Measurements from ENCODE around the gene ALLC. TPM values are rescaled to one million over a fixed set of nuclear protein-coding genes. Genes with fewer than 3 reads are reported as not detected.

Gene ALLC
- total RNA-seq, 1 donor from 2014 or later: not detected

GRCh38 chr2:3677436-3677835, 19.4 kb downstream of the ALLC start:
- TF ChIP-seq CTCF (conservative IDR thresholded peaks at IDR 0.05; ENCODE audit: low read depth, low read length): no peak
- no peak overlapping the region for H3K4me3 ChIP-seq (ENCODE audit: low read depth, low read length)
- no peak for DNase-seq (ENCODE audit: low read depth)

GRCh38 chr2:3678212-3678611, 20.2 kb downstream of the ALLC start:
- DNase-seq (ENCODE audit: low read depth): no peak
- H3K4me3 ChIP-seq (ENCODE audit: low read depth, low read length): no peak overlapping the region
- TF ChIP-seq CTCF (conservative IDR thresholded peaks at IDR 0.05; ENCODE audit: low read depth, low read length): no peak

GRCh38 chr2:3679180-3679579, 21.2 kb downstream of the ALLC start:
- no peak for TF ChIP-seq CTCF (conservative IDR thresholded peaks at IDR 0.05; ENCODE audit: low read depth, low read length)
- H3K4me3 ChIP-seq (ENCODE audit: low read depth, low read length): no peak overlapping the region
- no peak for DNase-seq (ENCODE audit: low read depth)

GRCh38 chr2:3679616-3680393, 21.8 kb downstream of the ALLC start:
- H3K4me3 ChIP-seq (ENCODE audit: low read depth, low read length): no peak overlapping the region
- TF ChIP-seq CTCF (conservative IDR thresholded peaks at IDR 0.05; ENCODE audit: low read depth, low read length): no peak
- no peak for DNase-seq (ENCODE audit: low read depth)

GRCh38 chr2:3680548-3681345, 22.7 kb downstream of the ALLC start:
- no peak overlapping the region for H3K4me3 ChIP-seq (ENCODE audit: low read depth, low read length)
- no peak for TF ChIP-seq CTCF (conservative IDR thresholded peaks at IDR 0.05; ENCODE audit: low read depth, low read length)
- no peak for DNase-seq (ENCODE audit: low read depth)

- H3K4me3 ChIP-seq (ENCODE audit: low read depth, low read length): no peak overlapping the region
- TF ChIP-seq CTCF (conservative IDR thresholded peaks at IDR 0.05; ENCODE audit: low read depth, low read length): no peak
- DNase-seq (ENCODE audit: low read depth): no peak
These were observed 23.6 kb downstream of the ALLC start for GRCh38 chr2:3681625-3682024.
